NCI-H128 (cell line): ENCODE data around the gene BMERB1.
"Not testable (repeated sequence)": the region's sequence is repeated elsewhere in the genome, so short reads cannot be mapped to it uniquely, and the experiment has no call there.

Experiments used
- DNase-seq: peaks from one replicate; lab custom pipeline; 2025; ENCODE audit not compliant: unreplicated experiment; lab: John Stamatoyannopoulos, UW

BMERB1 gene

GRCh38 chr16:15422222-15422621, 12.2 kb upstream of the BMERB1 start:
- DNase-seq, result no peak

DNA sequence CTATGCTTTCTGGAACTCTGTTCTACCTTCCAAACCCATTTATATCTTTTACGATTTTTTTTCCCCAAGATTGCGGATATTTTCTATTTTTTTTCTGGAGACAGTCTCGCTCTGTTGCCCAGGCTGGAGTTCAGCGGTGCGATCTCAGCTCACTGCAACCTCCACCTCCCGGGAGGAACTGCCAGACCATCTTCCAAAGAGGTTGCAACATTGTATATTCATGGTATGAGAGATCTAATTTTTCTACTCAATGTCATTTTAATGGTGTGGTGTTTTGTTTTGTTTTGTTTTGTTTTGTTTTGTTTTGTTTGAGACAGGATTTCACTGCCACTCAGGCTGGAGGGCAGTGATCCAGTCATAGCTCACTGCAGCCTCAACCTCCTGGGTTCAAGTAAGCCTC, 8.5 kb upstream of the BMERB1 start:
- no peak for DNase-seq

GRCh38 chr16:15426796-15427195, 7.6 kb upstream of the BMERB1 start:
- DNase-seq, result no peak

GRCh38 chr16:15427648-15428239, 6.6 kb upstream of the BMERB1 start:
- DNase-seq, result no peak

GRCh38 chr16:15430884-15431283, 3.5 kb upstream of the BMERB1 start:
- DNase-seq, result not testable (repeated sequence)

DNA sequence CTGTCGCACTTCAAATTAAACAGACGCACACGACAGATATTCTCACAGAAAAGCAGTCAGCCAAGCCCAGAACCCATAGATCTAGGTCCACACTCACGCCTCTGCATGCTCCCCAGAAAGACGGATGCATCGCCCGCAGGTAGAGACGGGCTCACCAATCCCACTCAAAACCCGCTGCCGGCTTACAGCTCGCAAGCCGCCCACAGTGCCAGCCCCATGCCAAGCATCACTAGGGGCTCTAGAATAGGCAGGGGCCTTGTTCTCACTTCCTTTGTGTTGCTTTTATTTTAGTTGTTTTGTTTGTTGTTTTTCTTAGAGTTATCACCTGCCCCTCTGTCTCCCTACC, 336 bp upstream of the BMERB1 start:
- no peak for DNase-seq

DNA sequence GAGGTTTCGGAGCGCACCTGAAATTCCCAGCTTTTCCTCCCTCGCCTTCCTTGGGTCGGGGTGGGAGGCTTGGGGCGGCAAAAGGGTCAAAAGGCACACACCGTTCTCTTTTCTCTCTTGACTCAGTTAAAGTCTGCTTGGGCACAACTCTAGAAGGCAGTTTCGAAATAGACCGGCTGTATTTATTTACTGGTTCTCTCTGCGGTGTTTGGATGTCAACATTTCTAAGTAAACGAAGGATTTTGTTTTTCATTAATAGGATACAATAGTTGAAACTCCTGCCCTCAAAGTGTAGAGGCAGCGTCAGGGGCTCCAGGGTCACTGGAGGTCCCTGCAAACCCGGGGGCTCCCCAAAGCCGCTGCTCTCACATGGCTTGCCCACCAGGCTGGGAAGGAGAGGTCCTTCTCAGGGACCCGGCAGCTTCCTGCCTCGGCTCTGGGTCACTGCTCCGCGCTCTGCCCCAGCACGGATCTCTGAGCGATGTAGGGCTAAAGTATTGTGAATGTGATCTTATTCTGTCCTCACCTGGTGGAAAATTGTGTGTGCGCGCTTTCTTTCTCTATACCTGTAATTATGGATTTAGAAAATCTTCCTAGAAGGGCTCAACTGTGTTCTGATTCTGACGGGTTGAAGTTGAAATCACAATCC, 952 bp downstream of the BMERB1 start:
- no peak for DNase-seq

DNA sequence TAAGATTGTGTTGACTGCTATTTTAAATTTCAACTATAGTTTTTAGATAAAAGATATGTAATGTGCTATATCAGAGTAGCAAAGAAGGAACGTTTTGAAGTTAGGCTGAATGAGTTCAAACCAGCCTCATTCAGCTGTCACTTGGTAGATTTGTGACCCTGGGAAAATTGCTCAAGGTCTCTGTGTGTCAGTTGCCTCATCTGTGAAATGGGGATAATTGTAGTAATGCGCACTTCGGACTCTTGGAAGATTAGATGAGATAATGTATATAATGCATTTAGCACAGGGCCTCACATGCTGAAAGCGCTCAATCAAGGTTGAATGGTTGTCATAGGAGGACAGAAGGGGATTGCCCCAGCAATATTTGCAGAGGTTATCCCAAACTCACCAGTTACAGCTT, 4.7 kb downstream of the BMERB1 start:
- DNase-seq, result no peak

- no peak for DNase-seq
These were observed 5.1 kb downstream of the BMERB1 start for GRCh38 chr16:15439521-15439920.

GRCh38 chr16:15440852-15441251, 6.5 kb downstream of the BMERB1 start:
- DNase-seq, result no peak

DNA sequence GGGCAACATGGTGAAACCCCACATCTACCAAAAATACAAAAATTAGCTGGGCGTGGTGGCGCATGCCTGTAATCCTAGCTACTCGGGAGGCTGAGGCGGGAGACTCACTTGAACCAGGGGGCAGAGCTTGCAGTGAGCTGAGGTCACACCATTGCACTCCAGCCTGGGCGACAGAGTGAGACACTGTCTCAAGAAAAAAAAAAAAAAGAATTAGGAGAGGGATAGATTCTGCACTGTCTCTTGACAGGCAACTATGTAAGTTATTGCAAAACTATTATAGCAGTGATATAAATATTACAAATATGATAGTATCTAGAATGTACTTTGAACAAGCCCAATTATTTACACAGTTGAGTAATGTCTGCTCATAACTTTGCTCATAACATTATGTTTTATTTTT, 7.8 kb downstream of the BMERB1 start:
- not testable (repeated sequence) for DNase-seq

DNA sequence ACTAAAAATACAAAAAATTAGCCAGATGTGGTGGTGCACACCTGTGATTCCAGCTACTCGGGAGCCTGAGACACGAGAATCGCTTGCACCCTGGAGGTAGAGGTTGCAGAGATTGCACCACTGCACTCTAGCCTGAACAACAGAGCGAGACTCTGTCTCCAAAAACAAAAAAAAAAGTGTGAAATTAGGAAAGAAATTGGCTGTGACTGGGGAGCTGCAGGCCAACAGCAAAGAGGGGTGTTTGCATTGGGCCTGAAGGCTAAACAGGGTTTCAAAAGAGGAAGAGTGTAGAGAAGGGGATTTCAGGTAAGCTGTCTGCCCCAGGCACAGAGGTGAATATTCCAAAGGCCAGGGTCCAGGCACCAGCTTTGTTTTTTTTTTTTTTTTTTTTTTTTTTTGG, 9.4 kb downstream of the BMERB1 start:
- DNase-seq, result no peak

DNA sequence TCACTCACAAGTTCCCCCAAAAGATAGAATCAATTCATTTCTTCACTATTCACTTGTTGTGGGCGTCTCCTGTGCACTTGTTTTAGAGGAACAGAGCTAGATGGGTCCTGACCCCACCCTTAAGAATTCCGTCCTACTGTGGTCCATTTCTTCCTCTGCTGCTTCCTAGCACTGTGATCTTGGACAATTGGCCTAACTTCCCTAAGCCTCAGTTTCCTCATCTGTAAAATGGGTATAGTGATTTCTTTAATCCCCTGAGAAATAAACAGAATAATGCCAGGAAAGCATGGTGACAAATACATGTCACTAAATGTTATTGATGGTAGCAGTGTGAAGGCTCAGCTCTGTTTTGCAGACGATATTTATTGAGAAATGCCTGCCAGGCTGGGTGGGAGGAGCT, 9.9 kb downstream of the BMERB1 start:
- no peak for DNase-seq

GRCh38 chr16:15445450-15445849, 11.1 kb downstream of the BMERB1 start:
- DNase-seq, result no peak

DNA sequence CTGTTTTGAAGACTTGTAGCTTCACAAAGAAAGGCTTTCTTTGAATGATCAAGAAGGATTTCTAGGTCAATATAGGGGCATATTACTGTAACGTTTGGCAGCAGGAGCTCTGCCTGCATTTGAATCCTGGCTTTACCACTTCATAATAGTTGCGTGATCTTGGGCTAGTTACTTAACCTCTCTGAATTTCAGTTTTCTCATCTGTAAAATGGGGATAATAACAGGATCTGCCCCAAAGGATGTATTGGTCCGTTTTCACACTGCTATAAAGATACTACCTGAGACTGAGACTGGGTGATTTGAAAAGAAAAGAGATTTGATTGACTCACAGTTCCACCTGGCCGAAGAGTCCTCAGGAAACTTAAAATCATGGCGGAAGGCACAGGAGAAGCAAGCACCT, 12.5 kb downstream of the BMERB1 start:
- no peak for DNase-seq

DNA sequence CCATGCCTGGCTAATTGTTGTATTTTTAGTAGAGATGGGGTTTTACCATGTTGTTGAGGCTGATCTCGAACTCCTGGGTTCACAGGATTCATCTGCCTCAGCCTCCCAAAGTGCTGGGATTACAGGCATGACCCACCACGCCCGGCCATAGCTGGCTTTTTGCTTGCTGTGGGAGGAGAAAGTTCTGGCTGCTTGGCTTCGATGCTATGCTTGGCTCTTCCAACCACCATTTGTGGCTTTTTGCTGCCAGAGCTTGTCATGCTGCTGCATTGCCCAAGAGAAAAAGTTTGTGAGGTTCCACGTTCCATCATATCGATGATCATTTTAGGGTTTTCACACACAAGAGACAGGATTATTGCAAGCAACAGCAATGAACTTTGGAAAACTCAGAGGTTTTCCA, 16.2 kb downstream of the BMERB1 start:
- no peak for DNase-seq

DNA sequence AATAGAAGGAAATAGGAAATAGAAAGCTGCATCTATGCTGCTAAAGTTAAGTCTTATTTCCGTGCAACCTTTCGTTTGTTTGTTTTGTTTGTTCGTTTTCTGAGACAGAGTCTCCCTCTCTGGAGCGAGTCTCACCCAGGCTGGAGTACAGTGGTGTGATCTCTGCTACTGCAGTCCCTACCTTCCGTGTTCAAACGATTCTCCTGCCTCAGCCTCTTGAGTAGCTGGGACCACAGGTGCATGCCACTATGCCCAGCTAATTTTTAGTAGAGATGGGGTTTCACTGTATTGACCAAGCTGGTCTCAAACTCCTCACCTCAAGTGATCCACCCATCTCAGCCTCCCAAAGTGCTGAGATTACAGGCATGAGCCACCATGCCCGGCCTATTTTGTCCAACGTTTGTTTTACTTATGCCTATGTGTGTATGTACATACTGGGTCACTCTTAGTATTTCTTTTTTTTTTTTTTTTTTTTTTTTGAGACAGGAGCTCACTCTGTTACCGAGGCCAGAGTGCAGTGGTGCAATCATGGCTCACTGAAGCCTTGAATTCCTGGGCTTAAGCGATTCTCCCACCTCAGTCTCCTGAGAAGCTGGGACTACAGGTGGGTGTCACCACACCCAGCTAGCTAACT, 16.8 kb downstream of the BMERB1 start:
- DNase-seq, result no peak

DNA sequence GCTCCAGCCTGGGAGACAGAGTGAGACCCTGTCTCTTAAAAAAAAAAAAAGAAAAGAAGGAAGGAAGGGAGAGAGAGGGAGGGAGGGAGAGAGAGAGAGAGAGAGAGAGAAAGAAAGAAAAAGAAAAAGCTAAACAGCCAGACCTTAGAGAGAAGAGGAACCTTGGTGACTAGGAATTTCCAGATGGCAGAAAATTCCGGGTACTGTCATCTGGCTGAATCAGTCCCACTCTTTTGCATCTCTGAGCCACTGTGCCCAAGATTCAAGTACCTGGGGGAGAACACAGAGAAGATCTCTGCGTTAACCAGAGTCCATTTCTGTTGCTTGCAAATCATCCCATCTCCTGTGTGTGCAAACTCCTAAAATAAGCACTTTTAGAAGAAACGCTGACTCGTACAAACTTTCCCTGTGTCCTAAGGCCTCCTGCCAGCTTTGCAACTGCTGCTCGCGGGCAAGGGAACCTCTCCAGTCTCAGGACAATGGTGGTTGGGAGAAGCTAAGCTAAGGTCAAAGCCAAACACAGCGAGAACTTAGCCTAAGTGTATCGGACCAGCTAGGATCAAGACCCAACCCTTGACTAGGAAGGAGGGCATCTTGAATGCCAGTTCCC, 18.0 kb downstream of the BMERB1 start:
- no peak for DNase-seq

GRCh38 chr16:15453296-15453695, 18.9 kb downstream of the BMERB1 start:
- not testable (repeated sequence) for DNase-seq

DNA sequence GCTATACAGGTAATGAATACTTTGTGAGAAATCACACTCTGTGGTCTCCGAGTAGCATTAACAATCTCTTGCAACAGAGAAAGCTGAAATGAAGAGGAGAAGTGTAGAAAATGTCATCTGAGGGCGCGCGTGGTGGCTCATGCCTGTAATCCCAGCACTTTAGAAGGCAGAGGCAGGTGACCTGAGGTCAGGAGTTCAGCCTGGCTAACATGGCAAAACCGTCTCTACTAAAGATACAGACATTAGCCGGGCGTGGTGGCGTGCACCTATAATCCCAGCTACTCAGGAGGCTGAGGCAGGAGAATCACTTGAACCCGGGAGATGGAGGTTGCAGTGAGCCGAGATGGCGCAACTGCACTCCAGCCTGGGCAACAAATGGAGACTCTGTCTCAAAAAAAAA, 20.5 kb downstream of the BMERB1 start:
- DNase-seq, result not testable (repeated sequence)

DNA sequence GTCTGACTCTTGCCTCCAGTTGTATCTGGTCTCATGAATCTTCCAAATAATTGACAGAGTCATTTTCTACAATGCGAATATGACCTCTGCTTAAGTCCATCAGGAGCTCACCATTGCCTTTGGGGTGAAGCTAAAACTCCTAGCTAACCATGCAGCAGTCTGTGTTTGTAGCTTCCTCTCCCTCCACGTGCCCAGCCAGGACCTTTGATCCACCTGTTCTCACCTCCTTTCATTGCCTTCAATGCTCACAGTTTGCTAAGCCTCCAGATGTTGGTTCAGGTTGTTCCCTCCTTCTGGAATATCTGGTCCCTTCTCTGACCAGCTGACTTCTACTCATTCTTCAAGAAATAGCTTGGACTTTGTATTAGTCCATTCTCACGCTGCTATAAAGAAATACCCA, 23.0 kb downstream of the BMERB1 start:
- DNase-seq, result no peak

- no peak for DNase-seq
These were observed 23.6 kb downstream of the BMERB1 start for GRCh38 chr16:15457958-15458357.
